ENCODE data around the gene CNIH3.

- no peak for TF ChIP-seq CTCF (IDR thresholded peaks at IDR 0.05)
- no peak for TF ChIP-seq POLR2AphosphoS5 (IDR thresholded peaks at IDR 0.05)
- TF ChIP-seq EP300 (IDR thresholded peaks at IDR 0.05; ENCODE audit: low read depth): no peak
Observed at GRCh38 chr1:224777180-224777579, 161.1 kb downstream of the CNIH3 start.
